Bronchial epithelial cell (primary cell): Measurements from ENCODE around the gene IFIT5. TPM values are rescaled to one million over a fixed set of nuclear protein-coding genes. Genes with fewer than 3 reads are reported as not detected.

Source experiments
- DNase-seq: peaks from one replicate; pipeline ENCODE4 v3.0.0-alpha.2; 2010; ENCODE audit warnings: low read depth
- FAIRE-seq: peaks from 2 replicates; lab custom pipeline; 2011; peaks lifted over from hg19 to GRCh38; lab: Jason Lieb, UNC
- H3K27me3 ChIP-seq: 2 replicates; pipeline ENCODE4 v1.5.1; 2011; ENCODE audit warnings: low read length; ENCODE audit not compliant: control insufficient read depth, insufficient read depth
- H3K36me3 ChIP-seq: 2 replicates; pipeline ENCODE4 v1.5.1; 2011; ENCODE audit warnings: low read length; ENCODE audit not compliant: control insufficient read depth, insufficient read depth
- H3K4me3 ChIP-seq: 2 replicates; pipeline ENCODE4 v1.5.1; 2011; ENCODE audit warnings: mild to moderate bottlenecking, low read depth, low read length, control low read depth
- CTCF ChIP-seq: IDR thresholded peaks from 2 replicates; pipeline ENCODE4 v1.5.1; 2011; ENCODE audit warnings: mild to moderate bottlenecking, moderate library complexity, low read length, control low read depth, inconsistent platforms; ENCODE audit not compliant: insufficient read depth, severe bottlenecking
- total RNA-seq: library from RNA; depleted of rRNA; stranded (reverse); fragments of >200 nt; gene quantifications from 2 replicates; pipeline ENCODE4 v1.2.1, GENCODE V29; 2014

IFIT5 gene
- total RNA-seq, 1 donor from 2014 or later: 5.3 TPM

DNA sequence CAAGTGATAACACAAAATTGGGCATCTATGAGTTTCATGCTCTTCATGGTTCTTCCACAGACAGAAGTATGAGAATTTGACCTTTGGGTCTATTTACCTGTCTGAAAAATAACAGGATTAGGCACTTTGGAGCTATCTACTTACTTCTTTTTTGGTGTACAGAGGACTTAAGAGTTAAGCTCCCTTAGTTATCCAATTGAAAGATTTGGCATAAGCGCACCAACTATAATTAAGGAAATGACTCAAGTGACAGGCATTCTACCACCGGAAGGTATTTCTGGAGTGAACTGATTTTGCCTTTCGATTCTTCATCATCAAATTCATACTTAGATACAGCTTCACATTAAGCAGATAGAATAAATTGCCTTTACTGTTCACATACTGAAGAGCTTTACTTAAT lies 43.9 kb downstream of the IFIT5 start:
- DNase-seq: peak; percentile 65
- H3K27me3 ChIP-seq: no peaks in the 10 kb centered on the region
- FAIRE-seq: no peak
- TF ChIP-seq CTCF: no peak
- H3K4me3 ChIP-seq: no peak overlapping the region
- H3K36me3 ChIP-seq: no peaks in the 10 kb centered on the region

DNA sequence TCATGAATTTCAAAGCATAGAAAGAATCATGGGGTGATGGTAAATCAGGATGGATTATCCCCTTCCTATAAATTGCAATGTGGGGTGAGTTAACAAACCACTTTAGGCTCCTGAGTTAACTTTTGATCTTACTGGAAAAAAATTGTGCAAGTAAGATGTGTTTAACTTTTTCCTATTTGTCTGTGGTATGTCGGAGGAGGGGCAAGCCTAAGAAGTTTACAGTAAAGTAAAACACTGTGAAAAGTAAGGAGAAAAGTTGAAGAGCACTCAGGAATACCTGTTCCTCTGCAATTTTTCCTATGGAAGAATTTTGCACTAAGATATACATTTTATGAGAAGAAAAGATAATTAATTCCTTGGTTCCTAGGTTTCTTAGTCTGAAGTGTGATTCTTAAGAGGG lies 44.4 kb downstream of the IFIT5 start:
- no peak for DNase-seq
- Histone ChIP-seq H3K4me3 (no peak overlapping the region), H3K36me3 (no peaks in the 10 kb centered on the region), H3K27me3 (no peaks in the 10 kb centered on the region)
- no peak for TF ChIP-seq CTCF
- FAIRE-seq: no peak

- no peak for TF ChIP-seq CTCF
- H3K4me3 ChIP-seq: no peak overlapping the region
- DNase-seq (no peak), FAIRE-seq (no peak)
- H3K36me3 ChIP-seq: no peaks in the 10 kb centered on the region
- H3K27me3 ChIP-seq: no peaks in the 10 kb centered on the region
These were observed 49.6 kb downstream of the IFIT5 start for GRCh38 chr10:89463846-89464537.

- DNase-seq (no peak), FAIRE-seq (no peak)
- TF ChIP-seq CTCF: no peak
- Histone ChIP-seq H3K27me3 (no peaks in the 10 kb centered on the region), H3K36me3 (no peaks in the 10 kb centered on the region), H3K4me3 (no peak overlapping the region)
These were observed 50.8 kb downstream of the IFIT5 start for GRCh38 chr10:89465196-89465595.

DNA sequence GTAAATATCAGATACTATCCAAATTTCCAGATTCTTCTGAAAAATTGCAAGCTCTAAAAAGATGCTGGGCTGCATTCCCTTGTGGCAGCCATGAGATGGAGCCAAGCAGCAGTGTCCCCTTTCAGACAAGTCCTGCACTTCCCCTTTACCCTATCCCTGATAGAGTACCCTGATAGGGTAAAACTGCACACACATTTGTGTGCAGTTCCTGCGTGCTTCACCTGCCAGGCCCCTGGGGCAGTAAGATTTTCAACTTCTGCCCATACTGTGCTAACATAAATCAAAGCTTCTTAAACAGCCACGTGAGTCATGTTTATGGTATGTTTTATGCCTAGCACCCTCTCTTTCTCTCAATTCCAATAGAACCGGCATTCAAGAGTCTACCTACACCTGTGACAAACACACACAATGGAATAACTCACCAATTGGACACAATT lies 52.2 kb downstream of the IFIT5 start:
- peak; percentile 25 for TF ChIP-seq CTCF
- H3K4me3 ChIP-seq: no peak overlapping the region
- H3K36me3 ChIP-seq: no peaks in the 10 kb centered on the region
- DNase-seq (peak; percentile 85), FAIRE-seq (no peak)
- no peaks in the 10 kb centered on the region for H3K27me3 ChIP-seq
